ENCODE measurements around the gene AGMAT.

Gene AGMAT

GRCh38 chr1:15522551-15522950 lies 62.3 kb downstream of the AGMAT start:
- DNase-seq: no peak
